Testis (tissue), 3 donors: ENCODE data around the gene DACH2. TPM values are rescaled to one million over a fixed set of nuclear protein-coding genes. Genes with fewer than 3 reads are reported as not detected.
"Not testable (repeated sequence)": the region's sequence is repeated elsewhere in the genome, so short reads cannot be mapped to it uniquely, and the experiment has no call there.

Experiments used
- DNase-seq: peaks from one replicate; pipeline ENCODE4 v3.0.0-alpha.2; 2019
- H3K27ac ChIP-seq, 2 donors: fragments of 200-600 bp; sonication (generic); one replicate each; pipeline ENCODE4 v1.5.1; 2019
- H3K27me3 ChIP-seq: fragments of 200-600 bp; sonication (generic); one replicate; pipeline ENCODE4 v1.5.1; 2019
- H3K36me3 ChIP-seq: fragments of 200-600 bp; sonication (generic); one replicate; pipeline ENCODE4 v1.5.1; 2017; ENCODE audit warnings: low read depth; ENCODE audit errors: missing control alignments
- H3K4me1 ChIP-seq: fragments of 200-600 bp; sonication (generic); one replicate; pipeline ENCODE4 v1.5.1; 2019
- H3K4me3 ChIP-seq, 2 donors: fragments of 200-600 bp; sonication (generic); one replicate each; pipeline ENCODE4 v1.5.1; 2017 to 2019
- H3K9me3 ChIP-seq: fragments of 200-600 bp; sonication (generic); one replicate; pipeline ENCODE4 v1.5.1; 2017
- POLR2A ChIP-seq: fragments of 450-650 bp; IDR thresholded peaks from one replicate; pipeline ENCODE4 v1.6.1; 2017; ENCODE audit warnings: antibody characterized with exemption, mild to moderate bottlenecking, moderate library complexity
- WGBS, 2 donors: methylation state at CpG; one replicate each; pipeline ENCODE4 v1.1.5; 2018; 5-methylcytosine and 5-hydroxymethylcytosine counted together
- intact Hi-C: fragments of 100-400 bp; cut with DNase I; formaldehyde crosslinking; loops from one replicate; pipeline ENCODE4 v1.15.1; 2023; ENCODE audit warnings: low total_unique reads
- polyA plus RNA-seq: library from polyadenylated mRNA; stranded (reverse); fragments of 350-450 nt; fragmentation: Illumina TruSeq; extraction: RNeasy Lipid Tissue Mini Kit (QIAGEN cat#74804); gene quantifications from one replicate; pipeline ENCODE4 v1.2.3, GENCODE V29; 2014; ENCODE audit warnings: low read depth, low replicate concordance; ENCODE audit not compliant: insufficient read depth
- total RNA-seq, 2 donors: library from RNA; depleted of rRNA; stranded (reverse); fragments of >200 nt; gene quantifications; one replicate each; pipeline ENCODE4 v1.2.3, GENCODE V29; 2016
- TF ChIP-seq, protein P1 (sequence below), 3 experiments: fragments of 450-650 bp in 2 of 3; fragments of 200-600 bp in 1 of 3; sonication (generic) in 1 of 3; IDR thresholded peaks; one replicate each; pipeline ENCODE4 v1.5.1; 2016 to 2019; ENCODE audit warnings: antibody characterized with exemption in 3 of 3, mild to moderate bottlenecking in 2 of 3, moderate library complexity in 1 of 3

The DACH2 gene
- total and polyA plus RNA-seq, 3 donors from 2014 or later, result 0.22 to 0.62 (median 0.55) TPM

DNA sequence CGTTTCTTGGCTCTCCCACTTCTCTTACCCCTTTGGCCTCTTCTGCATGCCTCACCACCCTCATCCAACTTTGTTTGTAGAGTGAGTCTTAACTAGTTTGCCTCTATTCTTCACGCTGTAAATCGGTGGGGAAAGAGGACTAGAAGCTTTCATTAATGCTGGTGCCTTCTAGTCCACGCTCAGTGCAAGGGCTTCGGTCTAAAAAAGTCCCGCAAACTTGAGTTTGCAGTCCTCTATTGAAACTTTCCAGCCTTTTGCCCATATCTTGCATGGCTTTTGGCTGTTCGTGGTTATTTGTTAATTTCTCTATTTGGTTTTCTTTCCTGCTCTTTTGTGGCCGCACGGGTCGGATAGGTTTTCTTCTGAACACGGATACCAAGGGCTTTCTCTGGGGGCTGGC lies 868 bp downstream of the DACH2 start:
- intact Hi-C loops, result no loop called here
- TF ChIP-seq POLR2A, result no peak
- TF ChIP-seq, protein P1, sequence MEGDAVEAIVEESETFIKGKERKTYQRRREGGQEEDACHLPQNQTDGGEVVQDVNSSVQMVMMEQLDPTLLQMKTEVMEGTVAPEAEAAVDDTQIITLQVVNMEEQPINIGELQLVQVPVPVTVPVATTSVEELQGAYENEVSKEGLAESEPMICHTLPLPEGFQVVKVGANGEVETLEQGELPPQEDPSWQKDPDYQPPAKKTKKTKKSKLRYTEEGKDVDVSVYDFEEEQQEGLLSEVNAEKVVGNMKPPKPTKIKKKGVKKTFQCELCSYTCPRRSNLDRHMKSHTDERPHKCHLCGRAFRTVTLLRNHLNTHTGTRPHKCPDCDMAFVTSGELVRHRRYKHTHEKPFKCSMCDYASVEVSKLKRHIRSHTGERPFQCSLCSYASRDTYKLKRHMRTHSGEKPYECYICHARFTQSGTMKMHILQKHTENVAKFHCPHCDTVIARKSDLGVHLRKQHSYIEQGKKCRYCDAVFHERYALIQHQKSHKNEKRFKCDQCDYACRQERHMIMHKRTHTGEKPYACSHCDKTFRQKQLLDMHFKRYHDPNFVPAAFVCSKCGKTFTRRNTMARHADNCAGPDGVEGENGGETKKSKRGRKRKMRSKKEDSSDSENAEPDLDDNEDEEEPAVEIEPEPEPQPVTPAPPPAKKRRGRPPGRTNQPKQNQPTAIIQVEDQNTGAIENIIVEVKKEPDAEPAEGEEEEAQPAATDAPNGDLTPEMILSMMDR (IDR thresholded peaks at IDR 0.05), result no peak
- H3K9me3 ChIP-seq, result no peaks in the 10 kb centered on the region
- peak overlapping the region in 1 of 2 donors; percentile 51 for H3K4me3 ChIP-seq
- no peak overlapping the region for H3K27ac ChIP-seq
- DNase-seq, result no peak
- no peaks in the 10 kb centered on the region for H3K4me1 ChIP-seq
- WGBS, 2 donors, result 1 to 3% methylated on average over 11 of the region's 11 CpGs
- no peaks in the 10 kb centered on the region for H3K36me3 ChIP-seq
- no peaks in the 10 kb centered on the region for H3K27me3 ChIP-seq

DNA sequence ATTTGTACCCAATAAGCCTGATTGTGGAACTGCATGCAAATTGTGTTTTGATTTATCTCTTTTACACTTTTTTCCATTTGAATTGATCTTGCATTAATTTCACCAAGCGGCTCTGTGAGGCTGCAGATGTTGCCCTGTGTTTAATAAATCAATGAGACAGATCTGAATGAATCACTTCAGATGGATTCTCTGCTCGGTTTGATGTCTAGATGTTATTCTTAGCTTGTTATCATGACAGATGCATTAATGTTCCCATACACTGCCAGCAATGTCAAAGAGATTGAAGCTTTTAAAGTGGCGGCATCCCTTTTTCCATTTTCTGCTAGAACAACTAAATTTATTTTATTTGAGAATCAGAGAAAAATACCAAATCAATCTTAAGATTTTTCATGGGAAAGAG lies 6.3 kb downstream of the DACH2 start:
- TF ChIP-seq, protein P1 (IDR thresholded peaks at IDR 0.05), result no peak
- no peak for TF ChIP-seq POLR2A
- Histone ChIP-seq H3K4me1 (no peaks in the 10 kb centered on the region), H3K27ac (no peak overlapping the region), H3K9me3 (no peaks in the 10 kb centered on the region), H3K36me3 (no peaks in the 10 kb centered on the region), H3K27me3 (no peaks in the 10 kb centered on the region), H3K4me3 (no peak overlapping the region)
- intact Hi-C loops, result no loop called here
- DNase-seq, result no peak
- WGBS, 2 donors, result 57 to 72% methylated on average over 3 of the region's 3 CpGs

DNA sequence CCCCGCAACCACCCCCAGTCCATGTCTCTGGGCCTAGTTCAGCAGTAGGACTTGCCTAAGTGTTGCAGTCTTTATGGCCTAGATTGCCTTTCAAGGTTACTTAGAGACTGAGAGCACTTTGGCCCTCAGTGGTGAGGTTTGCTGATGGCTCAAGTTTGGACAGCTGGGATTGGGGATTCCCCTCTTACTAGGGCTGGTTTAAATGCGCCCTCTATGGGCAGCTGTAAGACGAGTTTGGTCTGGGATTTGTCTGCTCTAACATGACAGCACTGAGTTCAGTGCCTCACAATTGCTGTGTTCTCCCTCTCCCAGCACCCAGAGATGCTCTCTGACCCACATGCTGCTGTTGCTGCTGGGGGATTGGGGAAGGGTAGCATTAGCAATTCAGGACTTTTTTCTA lies 23.1 kb downstream of the DACH2 start:
- H3K9me3 ChIP-seq, result no peaks in the 10 kb centered on the region
- no peak overlapping the region for H3K27ac ChIP-seq
- no peak overlapping the region for H3K4me3 ChIP-seq
- H3K4me1 ChIP-seq, result no peaks in the 10 kb centered on the region
- no peaks in the 10 kb centered on the region for H3K36me3 ChIP-seq
- no peaks in the 10 kb centered on the region for H3K27me3 ChIP-seq
- peak; percentile 15 for DNase-seq
- intact Hi-C loops, result no loop called here
- WGBS, 2 donors, result 33 to 40% methylated on average over 2 to 3 of the region's 3 CpGs
- TF ChIP-seq, protein P1 (IDR thresholded peaks at IDR 0.05), result no peak
- TF ChIP-seq POLR2A, result no peak

DNA sequence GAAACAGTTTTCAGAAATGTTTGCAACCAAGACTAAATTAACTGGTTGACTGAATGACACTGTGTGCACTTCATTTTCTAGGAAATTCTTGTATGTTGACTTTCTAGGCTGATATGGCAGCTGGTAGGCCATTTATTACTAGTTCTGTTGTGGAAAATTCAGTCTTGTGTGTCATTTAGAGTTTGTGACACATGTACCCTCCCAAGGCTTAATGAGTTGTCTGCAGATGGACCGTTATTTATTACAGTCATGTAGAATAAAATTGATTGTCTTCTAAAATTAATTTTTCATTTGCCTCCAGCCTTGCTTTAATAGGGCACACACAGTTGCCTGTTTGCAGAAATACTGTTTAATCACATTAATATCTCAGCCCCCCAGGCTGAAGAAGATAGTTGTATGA lies 30.7 kb downstream of the DACH2 start:
- intact Hi-C loops, result no loop called here
- 77 to 100% methylated on average over 1 of the region's 1 CpG for WGBS, 2 donors
- H3K27me3 ChIP-seq, result no peaks in the 10 kb centered on the region
- H3K4me3 ChIP-seq, result no peak overlapping the region
- H3K9me3 ChIP-seq, result no peaks in the 10 kb centered on the region
- TF ChIP-seq POLR2A, result no peak
- TF ChIP-seq, protein P1 (IDR thresholded peaks at IDR 0.05), result no peak
- H3K27ac ChIP-seq, result no peak overlapping the region
- H3K4me1 ChIP-seq, result no peaks in the 10 kb centered on the region
- no peak for DNase-seq
- no peaks in the 10 kb centered on the region for H3K36me3 ChIP-seq

DNA sequence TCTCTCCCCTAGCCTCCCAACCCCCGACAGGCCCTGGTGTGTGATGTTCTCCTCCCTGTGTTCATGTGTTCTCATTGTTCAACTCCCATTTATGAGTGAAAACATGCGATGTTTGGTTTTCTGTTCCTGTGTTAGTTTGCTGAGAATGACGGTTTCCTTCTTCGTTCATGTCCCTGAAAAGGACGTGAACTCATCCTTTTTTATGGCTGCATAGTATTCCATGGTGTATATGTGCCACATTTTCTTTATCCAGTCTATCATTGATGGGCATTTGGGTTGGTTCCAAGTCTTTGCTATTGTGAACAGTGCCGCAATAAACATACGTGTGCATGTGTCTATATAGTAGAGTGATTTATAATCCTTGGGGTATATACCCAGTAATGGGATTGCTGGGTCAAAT lies 33.1 kb downstream of the DACH2 start:
- intact Hi-C loops, DNase-seq, H3K9me3 ChIP-seq, H3K27me3 ChIP-seq, H3K36me3 ChIP-seq, H3K4me3 ChIP-seq, H3K4me1 ChIP-seq, H3K27ac ChIP-seq: not testable (repeated sequence)
- WGBS, 2 donors, result 97 to 99% methylated on average over 7 of the region's 7 CpGs
